ENCODE results near the gene FAM50B. TPM values are rescaled to one million over a fixed set of nuclear protein-coding genes. Genes with fewer than 3 reads are reported as not detected.

Gene FAM50B
- total and polyA plus RNA-seq, 2 of the 13 experiments (the other 11 are each of a cell fraction or from before 2014, with no cell fraction given): 0.05 TPM; not detected in 1

DNA sequence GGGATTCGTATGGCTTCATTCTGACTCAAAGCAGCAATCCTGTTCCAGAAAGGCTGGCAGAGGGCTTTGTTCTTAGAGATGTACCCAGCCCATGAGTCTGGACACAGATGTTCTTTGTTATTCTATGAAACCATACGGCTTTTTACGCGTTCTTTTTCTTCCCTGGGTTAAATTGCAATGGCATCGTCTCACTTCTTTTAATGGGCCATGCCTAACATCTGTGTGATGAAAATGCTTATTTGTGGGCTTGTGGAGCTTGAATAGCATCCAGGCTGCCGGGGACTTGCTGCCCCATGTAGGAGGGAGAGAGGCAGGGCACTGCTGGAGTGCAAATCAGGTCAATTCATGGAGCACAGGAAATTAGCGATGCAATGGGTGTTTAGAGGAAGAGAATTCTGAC is 19.4 kb downstream of the FAM50B start:
- Histone ChIP-seq H3K4me1 (ENCODE audit: insufficient read depth, low read length) (peaks cover 57% of the 10 kb centered on the region), H3K9ac (ENCODE audit: insufficient read depth, low read depth, low read length) (no peak overlapping the region), H3K4me2 (ENCODE audit: low read depth, low read length) (no peak overlapping the region), H3K36me3 (replicated peaks in 1 of 2; ENCODE audit: control insufficient read depth in 1 of 2, insufficient read depth in 2 of 2, low read length in 2 of 2) (no peaks in the 10 kb centered on the region), H3K27me3 (ENCODE audit: control insufficient read depth in 1 of 2, insufficient read depth in 2 of 2, low read length in 2 of 2) (no peaks in the 10 kb centered on the region), H3K79me2 (ENCODE audit: insufficient read depth, low read length) (no peaks in the 10 kb centered on the region), H2AFZ (ENCODE audit: low read length) (no peak overlapping the region), H3K4me3 (replicated peaks in 1 of 3; ENCODE audit: insufficient read depth in 1 of 3, low read depth in 2 of 3, low read length in 3 of 3) (no peak overlapping the region), H4K20me1 (ENCODE audit: insufficient read depth, low read length) (no peaks in the 10 kb centered on the region), H3K27ac (ENCODE audit: extremely low read length, insufficient read depth, low read length) (peak overlapping the region; percentile 79), H3K9me3 (ENCODE audit: low read length) (peaks cover 4% of the 10 kb centered on the region; the same call in 1 of the 2 replicates)
- no peak for DNase-seq (ENCODE audit: low spot score)
- WGBS (ENCODE audit: low lambda C conversion rate): 90% methylated on average over 7 of the region's 7 CpGs
- FAIRE-seq: no peak
- ChIA-PET POLR2A (interaction anchor here (0.9 kb wide), 1 partner anchor 45 kb away, joined by 3 read pairs; no protein-coding TSS in a partner anchor), CTCF (ENCODE audit: low intra/inter-chr PET ratio, low total read pairs) (no interaction called here)
- intact Hi-C loops (cut with micrococcal nuclease; ENCODE audit: unreplicated experiment) (no loop called here), in situ Hi-C loops (cut with HindIII; ENCODE audit: extremely low pct_ligation_motif_present, low pct_unique_long_range_greater_than_20kb) (no loop called here)
- TF ChIP-seq ZNF430 (CRISPR knock-in tag; IDR thresholded peaks at IDR 0.05) (no peak), ZNF282 (IDR thresholded peaks at IDR 0.05; ENCODE audit: partially characterized antibody) (no peak), RXRB (CRISPR knock-in tag; IDR thresholded peaks at IDR 0.05; ENCODE audit: borderline replicate concordance) (peak; percentile 36; the same call in 1 of the 2 replicates), HCFC1 (IDR thresholded peaks at IDR 0.05; ENCODE audit: low read depth, low read length) (no peak), EZH2 (conservative IDR thresholded peaks at IDR 0.05; ENCODE audit: low read depth, low read length) (no peak), REL (CRISPR knock-in tag; conservative IDR thresholded peaks at IDR 0.05) (no peak)
- TF ChIP-seq, protein P1, sequence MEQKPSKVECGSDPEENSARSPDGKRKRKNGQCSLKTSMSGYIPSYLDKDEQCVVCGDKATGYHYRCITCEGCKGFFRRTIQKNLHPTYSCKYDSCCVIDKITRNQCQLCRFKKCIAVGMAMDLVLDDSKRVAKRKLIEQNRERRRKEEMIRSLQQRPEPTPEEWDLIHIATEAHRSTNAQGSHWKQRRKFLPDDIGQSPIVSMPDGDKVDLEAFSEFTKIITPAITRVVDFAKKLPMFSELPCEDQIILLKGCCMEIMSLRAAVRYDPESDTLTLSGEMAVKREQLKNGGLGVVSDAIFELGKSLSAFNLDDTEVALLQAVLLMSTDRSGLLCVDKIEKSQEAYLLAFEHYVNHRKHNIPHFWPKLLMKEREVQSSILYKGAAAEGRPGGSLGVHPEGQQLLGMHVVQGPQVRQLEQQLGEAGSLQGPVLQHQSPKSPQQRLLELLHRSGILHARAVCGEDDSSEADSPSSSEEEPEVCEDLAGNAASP (CRISPR knock-in tag; IDR thresholded peaks at IDR 0.05; ENCODE audit: borderline replicate concordance): peak; percentile 70; the same call in 1 of the 2 replicates
- TF ChIP-seq, protein P2, sequence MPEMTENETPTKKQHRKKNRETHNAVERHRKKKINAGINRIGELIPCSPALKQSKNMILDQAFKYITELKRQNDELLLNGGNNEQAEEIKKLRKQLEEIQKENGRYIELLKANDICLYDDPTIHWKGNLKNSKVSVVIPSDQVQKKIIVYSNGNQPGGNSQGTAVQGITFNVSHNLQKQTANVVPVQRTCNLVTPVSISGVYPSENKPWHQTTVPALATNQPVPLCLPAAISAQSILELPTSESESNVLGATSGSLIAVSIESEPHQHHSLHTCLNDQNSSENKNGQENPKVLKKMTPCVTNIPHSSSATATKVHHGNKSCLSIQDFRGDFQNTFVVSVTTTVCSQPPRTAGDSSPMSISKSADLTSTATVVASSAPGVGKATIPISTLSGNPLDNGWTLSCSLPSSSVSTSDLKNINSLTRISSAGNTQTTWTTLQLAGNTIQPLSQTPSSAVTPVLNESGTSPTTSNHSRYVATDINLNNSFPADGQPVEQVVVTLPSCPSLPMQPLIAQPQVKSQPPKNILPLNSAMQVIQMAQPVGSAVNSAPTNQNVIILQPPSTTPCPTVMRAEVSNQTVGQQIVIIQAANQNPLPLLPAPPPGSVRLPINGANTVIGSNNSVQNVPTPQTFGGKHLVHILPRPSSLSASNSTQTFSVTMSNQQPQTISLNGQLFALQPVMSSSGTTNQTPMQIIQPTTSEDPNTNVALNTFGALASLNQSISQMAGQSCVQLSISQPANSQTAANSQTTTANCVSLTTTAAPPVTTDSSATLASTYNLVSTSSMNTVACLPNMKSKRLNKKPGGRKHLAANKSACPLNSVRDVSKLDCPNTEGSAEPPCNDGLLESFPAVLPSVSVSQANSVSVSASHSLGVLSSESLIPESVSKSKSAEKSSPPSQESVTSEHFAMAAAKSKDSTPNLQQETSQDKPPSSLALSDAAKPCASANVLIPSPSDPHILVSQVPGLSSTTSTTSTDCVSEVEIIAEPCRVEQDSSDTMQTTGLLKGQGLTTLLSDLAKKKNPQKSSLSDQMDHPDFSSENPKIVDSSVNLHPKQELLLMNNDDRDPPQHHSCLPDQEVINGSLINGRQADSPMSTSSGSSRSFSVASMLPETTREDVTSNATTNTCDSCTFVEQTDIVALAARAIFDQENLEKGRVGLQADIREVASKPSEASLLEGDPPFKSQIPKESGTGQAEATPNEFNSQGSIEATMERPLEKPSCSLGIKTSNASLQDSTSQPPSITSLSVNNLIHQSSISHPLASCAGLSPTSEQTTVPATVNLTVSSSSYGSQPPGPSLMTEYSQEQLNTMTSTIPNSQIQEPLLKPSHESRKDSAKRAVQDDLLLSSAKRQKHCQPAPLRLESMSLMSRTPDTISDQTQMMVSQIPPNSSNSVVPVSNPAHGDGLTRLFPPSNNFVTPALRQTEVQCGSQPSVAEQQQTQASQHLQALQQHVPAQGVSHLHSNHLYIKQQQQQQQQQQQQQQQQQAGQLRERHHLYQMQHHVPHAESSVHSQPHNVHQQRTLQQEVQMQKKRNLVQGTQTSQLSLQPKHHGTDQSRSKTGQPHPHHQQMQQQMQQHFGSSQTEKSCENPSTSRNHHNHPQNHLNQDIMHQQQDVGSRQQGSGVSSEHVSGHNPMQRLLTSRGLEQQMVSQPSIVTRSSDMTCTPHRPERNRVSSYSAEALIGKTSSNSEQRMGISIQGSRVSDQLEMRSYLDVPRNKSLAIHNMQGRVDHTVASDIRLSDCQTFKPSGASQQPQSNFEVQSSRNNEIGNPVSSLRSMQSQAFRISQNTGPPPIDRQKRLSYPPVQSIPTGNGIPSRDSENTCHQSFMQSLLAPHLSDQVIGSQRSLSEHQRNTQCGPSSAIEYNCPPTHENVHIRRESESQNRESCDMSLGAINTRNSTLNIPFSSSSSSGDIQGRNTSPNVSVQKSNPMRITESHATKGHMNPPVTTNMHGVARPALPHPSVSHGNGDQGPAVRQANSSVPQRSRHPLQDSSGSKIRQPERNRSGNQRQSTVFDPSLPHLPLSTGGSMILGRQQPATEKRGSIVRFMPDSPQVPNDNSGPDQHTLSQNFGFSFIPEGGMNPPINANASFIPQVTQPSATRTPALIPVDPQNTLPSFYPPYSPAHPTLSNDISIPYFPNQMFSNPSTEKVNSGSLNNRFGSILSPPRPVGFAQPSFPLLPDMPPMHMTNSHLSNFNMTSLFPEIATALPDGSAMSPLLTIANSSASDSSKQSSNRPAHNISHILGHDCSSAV (CRISPR knock-in tag; IDR thresholded peaks at IDR 0.05; ENCODE audit: borderline replicate concordance): no peak
- BruUV-seq (replicated peaks): no TSS peak
- no peak for ATAC-seq

Measured in HepG2 (cell line).